H1 (cell line): ENCODE measurements around the gene RRM1. TPM values are rescaled to one million over a fixed set of nuclear protein-coding genes. Genes with fewer than 3 reads are reported as not detected.

Experiments
- CTCF ChIA-PET: fragments of 300-600 bp; sonication (Branson Sonifier 250); formaldehyde crosslinking; loops from one replicate; lab custom pipeline; 2021; ENCODE audit not compliant: partially characterized antibody; lab: Charles Lee
- POLR2A ChIA-PET: fragments of 300-600 bp; sonication (Branson Sonifier 250); formaldehyde crosslinking; loops from one replicate; lab custom pipeline; 2021; ENCODE audit warnings: inconsistent platforms; ENCODE audit not compliant: partially characterized antibody; lab: Charles Lee
- DNase-seq, 2 experiments: peaks; one replicate each; pipeline versions ENCODE4 v3.0.0 to v3.0.0-alpha.2; 2010 to 2022; ENCODE audit warnings: low spot score in 2 of 2, low read depth in 1 of 2, mixed read lengths in 1 of 2
- FAIRE-seq: peaks from 2 replicates; lab custom pipeline; 2011; peaks lifted over from hg19 to GRCh38; lab: Jason Lieb, UNC
- H2AFZ ChIP-seq: 2 replicates; pipeline ENCODE4 v1.8.1; 2012; ENCODE audit warnings: low read length, inconsistent platforms
- H2AK5ac ChIP-seq: 2 replicates; pipeline ENCODE4 v1.6.1; 2013; ENCODE audit warnings: low read depth, low read length
- H2BK120ac ChIP-seq: replicated peaks from 2 replicates; pipeline ENCODE3; 2013; ENCODE audit warnings: low read depth, low read length, inconsistent platforms
- H2BK12ac ChIP-seq: 2 replicates; pipeline ENCODE4 v1.6.1; 2013; ENCODE audit warnings: low read depth, low read length
- H2BK15ac ChIP-seq: 2 replicates; pipeline ENCODE4 v1.6.1; 2013; ENCODE audit warnings: low read length
- H2BK20ac ChIP-seq: 2 replicates; pipeline ENCODE4 v1.6.1; 2013; ENCODE audit warnings: low read length
- H2BK5ac ChIP-seq: 2 replicates; pipeline ENCODE4 v1.6.1; 2013; ENCODE audit warnings: low read depth, low read length
- H3K14ac ChIP-seq: 2 replicates; pipeline ENCODE4 v1.6.1; 2013; ENCODE audit warnings: inconsistent platforms; ENCODE audit not compliant: insufficient read length
- H3K18ac ChIP-seq: 2 replicates; pipeline ENCODE4 v1.6.1; 2013; ENCODE audit warnings: low read length; ENCODE audit errors: extremely low read depth
- H3K23ac ChIP-seq: 2 replicates; pipeline ENCODE4 v1.6.1; 2013; ENCODE audit warnings: inconsistent platforms; ENCODE audit not compliant: insufficient read length
- H3K23me2 ChIP-seq: 2 replicates; pipeline ENCODE4 v1.6.1; 2013; ENCODE audit warnings: low read depth, low read length
- H3K27ac ChIP-seq: 2 replicates; pipeline ENCODE4 v1.6.1; 2011; ENCODE audit warnings: low read depth, low read length, inconsistent platforms
- H3K27me3 ChIP-seq, 4 experiments: replicated peaks in 1 of 4; 1 replicate in 1 of 4; 2 replicates in 3 of 4; pipeline versions ENCODE4 v1.6.1 to v1.8.1; 2011 to 2013; ENCODE audit warnings: low read length in 3 of 4, mild to moderate bottlenecking in 3 of 4, inconsistent platforms in 2 of 4, mixed read lengths in 2 of 4, moderate library complexity in 1 of 4; ENCODE audit not compliant: control insufficient read depth in 3 of 4, insufficient read depth in 3 of 4; ENCODE audit errors: extremely low read depth in 1 of 4
- H3K36me3 ChIP-seq, 4 experiments: 2 replicates each; pipeline versions ENCODE4 v1.6.1 to v1.8.1; 2011 to 2013; ENCODE audit warnings: mild to moderate bottlenecking in 4 of 4, low read length in 3 of 4, moderate library complexity in 2 of 4, control low read depth in 1 of 4, inconsistent platforms in 1 of 4; ENCODE audit not compliant: insufficient read depth in 4 of 4, control insufficient read depth in 2 of 4
- H3K4ac ChIP-seq: replicated peaks from 2 replicates; pipeline ENCODE3; 2013; ENCODE audit warnings: low read length, low read depth, mixed read lengths, inconsistent platforms; ENCODE audit not compliant: insufficient read length
- H3K4me1 ChIP-seq, 4 experiments: replicated peaks in 1 of 4; 1 replicate in 1 of 4; 2 replicates in 3 of 4; pipeline versions ENCODE4 v1.6.1 to v1.8.1; 2011 to 2013; ENCODE audit warnings: low read length in 3 of 4, inconsistent platforms in 2 of 4, mixed read lengths in 1 of 4; ENCODE audit not compliant: insufficient read depth in 4 of 4, control insufficient read depth in 3 of 4
- H3K4me2 ChIP-seq, 2 experiments: 2 replicates each; pipeline versions ENCODE4 v1.6.1 to v1.8.1; 2011 to 2013; ENCODE audit warnings: low read depth in 2 of 2, low read length in 2 of 2, control low read depth in 1 of 2, inconsistent platforms in 1 of 2, mild to moderate bottlenecking in 1 of 2; ENCODE audit not compliant: insufficient read depth in 1 of 2
- H3K4me3 ChIP-seq, 4 experiments: fragments of 200-600, 300-600 bp in 1 of 4; sonication (generic), shearing (Covaris generic), sonication (Bioruptor Twin) in 1 of 4; 2 replicates each; pipeline versions ENCODE4 v1.5.1 to v1.8.1; 2011 to 2016; ENCODE audit warnings: low read length in 4 of 4, low read depth in 3 of 4, control low read depth in 2 of 4, inconsistent platforms in 2 of 4, mild to moderate bottlenecking in 2 of 4, mixed read lengths in 1 of 4, moderate library complexity in 1 of 4; ENCODE audit not compliant: insufficient read depth in 2 of 4; ENCODE audit errors: extremely low read depth in 1 of 4
- H3K56ac ChIP-seq: replicated peaks from 2 replicates; pipeline ENCODE3; 2013; ENCODE audit warnings: low read depth, mild to moderate bottlenecking, mixed read lengths, low read length, inconsistent platforms; ENCODE audit not compliant: insufficient read length
- H3K79me1 ChIP-seq: 2 replicates; pipeline ENCODE4 v1.6.1; 2013; ENCODE audit warnings: low read depth, low read length, control low read depth
- H3K79me2 ChIP-seq, 2 experiments: 2 replicates each; pipeline versions ENCODE4 v1.6.1 to v1.8.1; 2012 to 2013; ENCODE audit warnings: low read length in 2 of 2, mild to moderate bottlenecking in 2 of 2, inconsistent platforms in 1 of 2; ENCODE audit not compliant: insufficient read depth in 2 of 2, control insufficient read depth in 1 of 2
- H3K9ac ChIP-seq, 4 experiments: replicated peaks in 1 of 4; 1 replicate in 1 of 4; 2 replicates in 3 of 4; pipeline versions ENCODE4 v1.6.1 to v1.8.1; 2011 to 2013; ENCODE audit warnings: low read depth in 3 of 4, low read length in 3 of 4, control low read depth in 2 of 4, mild to moderate bottlenecking in 2 of 4, moderate library complexity in 2 of 4, inconsistent platforms in 1 of 4; ENCODE audit errors: extremely low read depth in 1 of 4
- H3K9me3 ChIP-seq, 2 experiments: 2 replicates each; pipeline versions ENCODE4 v1.6.1 to v1.8.1; 2012 to 2013; ENCODE audit warnings: mild to moderate bottlenecking in 2 of 2, moderate library complexity in 2 of 2, control low read depth in 1 of 2, inconsistent platforms in 1 of 2, low read depth in 1 of 2, low read length in 1 of 2, mixed read lengths in 1 of 2; ENCODE audit not compliant: insufficient read depth in 2 of 2
- H4K20me1 ChIP-seq, 2 experiments: replicated peaks in 1 of 2; 2 replicates each; pipeline versions ENCODE3 to v1.8.1; 2011 to 2013; ENCODE audit warnings: inconsistent platforms in 2 of 2, low read length in 2 of 2, mild to moderate bottlenecking in 1 of 2; ENCODE audit not compliant: insufficient read depth in 2 of 2, control insufficient read depth in 1 of 2
- H4K5ac ChIP-seq: 2 replicates; pipeline ENCODE4 v1.6.1; 2013; ENCODE audit warnings: low read length, low read depth, mixed read lengths, inconsistent platforms; ENCODE audit not compliant: insufficient read length
- H4K8ac ChIP-seq: 2 replicates; pipeline ENCODE4 v1.8.0; 2013; ENCODE audit warnings: mild to moderate bottlenecking, moderate library complexity, low read length, inconsistent platforms; ENCODE audit not compliant: insufficient read depth; ENCODE audit errors: extremely low read depth
- H4K91ac ChIP-seq: replicated peaks from 2 replicates; pipeline ENCODE3; 2013; ENCODE audit warnings: low read length, mixed read lengths, inconsistent platforms; ENCODE audit not compliant: insufficient read length
- ATF3 ChIP-seq: IDR thresholded peaks from 2 replicates; pipeline ENCODE4 v1.6.1; 2011; ENCODE audit warnings: low read depth, mild to moderate bottlenecking, low read length; ENCODE audit not compliant: insufficient read depth
- EGR1 ChIP-seq: IDR thresholded peaks from 2 replicates; pipeline ENCODE4 v1.6.1; 2011; ENCODE audit warnings: low read depth, low read length, borderline replicate concordance
- EZH2 ChIP-seq: fragments of 200-600 bp; sonication (generic); IDR thresholded peaks from 2 replicates; pipeline ENCODE4 v1.7.1; 2012; ENCODE audit warnings: low read depth, mild to moderate bottlenecking, moderate library complexity, low read length, inconsistent platforms; ENCODE audit not compliant: severe bottlenecking
- RAD21 ChIP-seq, 2 experiments: IDR thresholded peaks in 1 of 2; conservative IDR thresholded peaks in 1 of 2; 2 replicates each; pipeline ENCODE4 v1.6.1; 2011; ENCODE audit warnings: low read depth in 2 of 2, low read length in 2 of 2, improper control_type of control experiment in 1 of 2, inconsistent platforms in 1 of 2, mild to moderate bottlenecking in 1 of 2, moderate library complexity in 1 of 2
- RNF2 ChIP-seq: fragments of 200-900, 300-1000 bp; sonication (generic); IDR thresholded peaks from 2 replicates; pipeline ENCODE4 v1.7.1; 2016; ENCODE audit warnings: borderline replicate concordance, low read depth, mild to moderate bottlenecking, antibody characterized with exemption, low read length; ENCODE audit not compliant: poor library complexity, severe bottlenecking; ENCODE audit errors: missing control alignments
- WGBS, 2 experiments: shearing (Covaris generic) in 1 of 2; methylation state at CpG; one replicate each; pipeline versions ENCODE4 v1.1.6 to v1.1.7; 2013 to 2015; ENCODE audit warnings: low lambda C conversion rate in 2 of 2, mixed read lengths in 2 of 2, inconsistent platforms in 1 of 2, low coverage in 1 of 2, missing lambda C conversion rate in 1 of 2; ENCODE audit not compliant: insufficient replicate concordance in 2 of 2, insufficient coverage in 1 of 2, insufficient read length in 1 of 2; ENCODE audit errors: extremely low coverage in 1 of 2, missing lambda C conversion rate in 1 of 2; 5-methylcytosine and 5-hydroxymethylcytosine counted together
- polyA plus RNA-seq, 7 experiments: library from polyadenylated mRNA; depleted of rRNA in 3 of 7; stranded (reverse) in 5 of 7; unstranded in 2 of 7; fragments of >200 nt in 5 of 7; fragments of 200-250 nt in 2 of 7; gene quantifications; 1 replicate in 5 of 7; 2 replicates in 1 of 7; 4 replicates in 1 of 7; pipeline versions ENCODE4 v1.2.1 to v1.2.3, GENCODE V29; 2011 to 2013; ENCODE audit warnings: missing spikeins in 2 of 7, mixed read lengths in 2 of 7
- total RNA-seq: library from RNA; stranded (reverse); fragmentation: NEBNext Ultra II Directional; extraction: Animal tissue kit (Norgen Biotek cat#: 25700); gene quantifications from 2 replicates; pipeline ENCODE4 v1.2.1, GENCODE V29; 2021
- TF ChIP-seq, protein P1 (sequence below), 3 experiments: IDR thresholded peaks; 1 replicate in 2 of 3; 2 replicates in 1 of 3; pipeline versions ENCODE4 v1.5.1 to v1.6.1; 2011; ENCODE audit warnings: low read length in 3 of 3, mild to moderate bottlenecking in 3 of 3, inconsistent platforms in 2 of 3, low read depth in 1 of 3, moderate library complexity in 1 of 3; ENCODE audit not compliant: insufficient read depth in 1 of 3; ENCODE audit errors: control extremely low read depth in 1 of 3

The RRM1 gene
- total and polyA plus RNA-seq, 2 of the 8 experiments (the other 6 are each of a cell fraction or from before 2014, with no cell fraction given) = 63.6 to 126 TPM

GRCh38 chr11:4072668-4073285 is 21.8 kb upstream of the RRM1 start:
- Histone ChIP-seq H3K4me2 (no peak overlapping the region), H3K4ac (no peak overlapping the region), H3K56ac (no peak overlapping the region), H4K20me1 (no peaks in the 10 kb centered on the region), H4K91ac (no peak overlapping the region), H2BK15ac (no peak overlapping the region), H3K27ac (no peak overlapping the region), H2BK20ac (no peak overlapping the region), H3K4me1 (no peaks in the 10 kb centered on the region), H2AFZ (peak overlapping the region; percentile 28; the same call in 1 of the 2 replicates), H4K8ac (no peak overlapping the region), H3K18ac (no peak overlapping the region), H2AK5ac (no peak overlapping the region), H3K79me2 (no peaks in the 10 kb centered on the region), H3K36me3 (no peaks in the 10 kb centered on the region), H3K27me3 (no peaks in the 10 kb centered on the region; a peak in 1 of 7 replicates), H3K23ac (no peak overlapping the region), H3K9me3 (no peaks in the 10 kb centered on the region), H2BK120ac (no peak overlapping the region), H3K23me2 (no peaks in the 10 kb centered on the region), H2BK12ac (no peak overlapping the region), H3K79me1 (no peaks in the 10 kb centered on the region), H4K5ac (no peak overlapping the region), H3K4me3 (no peak overlapping the region), H2BK5ac (no peak overlapping the region), H3K14ac (no peak overlapping the region), H3K9ac (no peak overlapping the region)
- WGBS, 2 experiments = 19% methylated on average over 4 of the region's 4 CpGs; no CpG with 5 or more reads in 1 of the 2 experiments
- DNase-seq (no peak), FAIRE-seq (peak; percentile 92)
- POLR2A ChIA-PET = interaction anchor here (1.0 to 1.2 kb wide), 5 partner anchors 19 to 265 kb away, joined by 3 to 4 read pairs (median 3); partner anchors contain the start of gene RHOG
- CTCF ChIA-PET = interaction anchor here (0.6 to 13.4 kb wide), 59 partner anchors 9 to 1075 kb away, joined by 3 to 422 read pairs (median 5); partner anchors contain the start of genes PGAP2, RHOG and STIM1
- no peak for TF ChIP-seq EZH2
- TF ChIP-seq EGR1 = no peak
- peak; percentile 98 for TF ChIP-seq RAD21 (IDR thresholded peaks at IDR 0.05 in 1 of 2, conservative IDR thresholded peaks at IDR 0.05 in 1 of 2; ENCODE audit: low read depth in 2 of 2, low read length in 2 of 2)
- TF ChIP-seq ATF3 = no peak
- TF ChIP-seq RNF2 = no peak
- TF ChIP-seq, protein P1, sequence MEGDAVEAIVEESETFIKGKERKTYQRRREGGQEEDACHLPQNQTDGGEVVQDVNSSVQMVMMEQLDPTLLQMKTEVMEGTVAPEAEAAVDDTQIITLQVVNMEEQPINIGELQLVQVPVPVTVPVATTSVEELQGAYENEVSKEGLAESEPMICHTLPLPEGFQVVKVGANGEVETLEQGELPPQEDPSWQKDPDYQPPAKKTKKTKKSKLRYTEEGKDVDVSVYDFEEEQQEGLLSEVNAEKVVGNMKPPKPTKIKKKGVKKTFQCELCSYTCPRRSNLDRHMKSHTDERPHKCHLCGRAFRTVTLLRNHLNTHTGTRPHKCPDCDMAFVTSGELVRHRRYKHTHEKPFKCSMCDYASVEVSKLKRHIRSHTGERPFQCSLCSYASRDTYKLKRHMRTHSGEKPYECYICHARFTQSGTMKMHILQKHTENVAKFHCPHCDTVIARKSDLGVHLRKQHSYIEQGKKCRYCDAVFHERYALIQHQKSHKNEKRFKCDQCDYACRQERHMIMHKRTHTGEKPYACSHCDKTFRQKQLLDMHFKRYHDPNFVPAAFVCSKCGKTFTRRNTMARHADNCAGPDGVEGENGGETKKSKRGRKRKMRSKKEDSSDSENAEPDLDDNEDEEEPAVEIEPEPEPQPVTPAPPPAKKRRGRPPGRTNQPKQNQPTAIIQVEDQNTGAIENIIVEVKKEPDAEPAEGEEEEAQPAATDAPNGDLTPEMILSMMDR (IDR thresholded peaks at IDR 0.05; ENCODE audit: control extremely low read depth in 1 of 3, insufficient read depth in 1 of 3, low read depth in 1 of 3, low read length in 3 of 3) = peak in 2 of 3 experiments; percentile 89; a peak in 3 of 4 replicates
